Inferior parietal cortex (tissue), 1 donor: ENCODE results near the gene GJA4.

Experiments
- DNase-seq: peaks from one replicate; pipeline ENCODE4 v3.0.0-alpha.2; 2016; ENCODE audit errors: extremely low spot score

The GJA4 gene

GRCh38 chr1:34839526-34840305, 46.9 kb downstream of the GJA4 start:
- DNase-seq = no peak

GRCh38 chr1:34840426-34840825, 47.6 kb downstream of the GJA4 start:
- DNase-seq = no peak

GRCh38 chr1:34842073-34842472, 49.3 kb downstream of the GJA4 start:
- DNase-seq = no peak

- no peak for DNase-seq
These were observed 50.2 kb downstream of the GJA4 start for GRCh38 chr1:34842952-34843371.

GRCh38 chr1:34843392-34844251, 50.8 kb downstream of the GJA4 start:
- DNase-seq = no peak

GRCh38 chr1:34844252-34844634, 51.4 kb downstream of the GJA4 start:
- DNase-seq = no peak
